HepG2 (cell line): Measurements from ENCODE around the gene PCGF5. TPM values are rescaled to one million over a fixed set of nuclear protein-coding genes. Genes with fewer than 3 reads are reported as not detected.
A peak's percentile ranks its signal among the peaks of the same experiment; 100 is the strongest.

Experiments used
- AGO2 ChIP-seq: fragments of 200-400 bp; formaldehyde crosslinking; optimal IDR thresholded peaks from 2 replicates; pipeline ENCODE3; 2017; ENCODE audit warnings: mild to moderate bottlenecking, low read depth, low read length, moderate library complexity
- AKAP8 ChIP-seq: sonication (generic); formaldehyde crosslinking; IDR thresholded peaks from 2 replicates; pipeline ENCODE4 v1.5.1; 2020; ENCODE audit warnings: mild to moderate bottlenecking, missing genetic modification reagents
- ARNT ChIP-seq: fragments of 450-650 bp; IDR thresholded peaks from 2 replicates; pipeline ENCODE4 v1.6.1; 2017
- FOSL1 ChIP-seq: sonication (generic); formaldehyde crosslinking; IDR thresholded peaks from 2 replicates; pipeline ENCODE4 v1.9.0; 2021; ENCODE audit warnings: missing genetic modification reagents, borderline replicate concordance
- HNRNPK ChIP-seq: fragments of 200-400 bp; formaldehyde crosslinking; IDR thresholded peaks from 2 replicates; pipeline ENCODE4 v1.6.1; 2018; ENCODE audit warnings: low read length, low read depth, moderate library complexity, mild to moderate bottlenecking; ENCODE audit not compliant: poor library complexity, severe bottlenecking
- HOXA5 ChIP-seq: sonication (generic); formaldehyde crosslinking; IDR thresholded peaks from 2 replicates; pipeline ENCODE4 v1.4.0; 2020; ENCODE audit warnings: missing genetic modification reagents
- IRF9 ChIP-seq: sonication (generic); formaldehyde crosslinking; IDR thresholded peaks from 2 replicates; pipeline ENCODE4 v1.8.0; 2022; ENCODE audit warnings: missing genetic modification reagents, mild to moderate bottlenecking, borderline replicate concordance
- MBNL3 ChIP-seq: fragments of 250-450 bp; sonication (Bioruptor Pico); conservative IDR thresholded peaks from 2 replicates; pipeline ENCODE4 v1.8.0; 2022; ENCODE audit warnings: mild to moderate bottlenecking, inconsistent platforms
- MEIS2 ChIP-seq: sonication (generic); formaldehyde crosslinking; IDR thresholded peaks from 2 replicates; pipeline ENCODE4 v1.9.0; 2021; ENCODE audit warnings: mild to moderate bottlenecking, missing genetic modification reagents
- MXI1 ChIP-seq: IDR thresholded peaks from 3 replicates; pipeline ENCODE4 v1.6.1; 2012; ENCODE audit warnings: low read depth, low read length, inconsistent platforms, borderline replicate concordance
- NFRKB ChIP-seq: fragments of 450-650 bp; IDR thresholded peaks from 2 replicates; pipeline ENCODE4 v1.6.1; 2017
- SMAD3 ChIP-seq: sonication (generic); formaldehyde crosslinking; IDR thresholded peaks from 2 replicates; pipeline ENCODE4 v1.4.0; 2020; ENCODE audit warnings: missing genetic modification reagents
- SNAPC2 ChIP-seq: sonication (generic); formaldehyde crosslinking; IDR thresholded peaks from 2 replicates; pipeline ENCODE4 v1.8.1; 2022; ENCODE audit warnings: mild to moderate bottlenecking, missing genetic modification reagents
- TCF12 ChIP-seq, 2 experiments: fragments of 450-650 bp in 1 of 2; sonication (generic) in 1 of 2; formaldehyde crosslinking in 1 of 2; IDR thresholded peaks; 2 replicates each; pipeline versions ENCODE4 v1.6.1 to v1.8.0; 2017 to 2022; ENCODE audit warnings: antibody characterized with exemption in 1 of 2, mild to moderate bottlenecking in 1 of 2, missing genetic modification reagents in 1 of 2, moderate library complexity in 1 of 2
- THAP11 ChIP-seq: IDR thresholded peaks from 2 replicates; pipeline ENCODE4 v1.6.1; 2016; ENCODE audit warnings: missing biosample characterization, missing genetic modification reagents
- ZFP90 ChIP-seq: sonication (generic); formaldehyde crosslinking; IDR thresholded peaks from 2 replicates; pipeline ENCODE4 v1.8.0; 2022; ENCODE audit warnings: missing genetic modification reagents, mild to moderate bottlenecking, inconsistent platforms, borderline replicate concordance
- ZFP91 ChIP-seq: sonication (generic); formaldehyde crosslinking; IDR thresholded peaks from 2 replicates; pipeline ENCODE4 v1.9.0; 2022; ENCODE audit warnings: missing genetic modification reagents, mild to moderate bottlenecking, borderline replicate concordance
- ZNF180 ChIP-seq: sonication (generic); formaldehyde crosslinking; IDR thresholded peaks from 2 replicates; pipeline ENCODE4 v1.4.0; 2020; ENCODE audit warnings: low read depth, missing genetic modification reagents, borderline replicate concordance
- ZNF354B ChIP-seq: sonication (generic); formaldehyde crosslinking; IDR thresholded peaks from 2 replicates; pipeline ENCODE4 v1.8.0; 2022; ENCODE audit warnings: mild to moderate bottlenecking, missing genetic modification reagents
- ZNF510 ChIP-seq: sonication (generic); formaldehyde crosslinking; IDR thresholded peaks from 2 replicates; pipeline ENCODE4 v1.4.0; 2020; ENCODE audit warnings: low read depth, mild to moderate bottlenecking, missing genetic modification reagents
- ZNF556 ChIP-seq: sonication (generic); formaldehyde crosslinking; IDR thresholded peaks from 2 replicates; pipeline ENCODE4 v1.4.0; 2020; ENCODE audit warnings: mild to moderate bottlenecking, missing genetic modification reagents, borderline replicate concordance
- ZNF746 ChIP-seq: sonication (generic); formaldehyde crosslinking; IDR thresholded peaks from 2 replicates; pipeline ENCODE4 v1.8.0; 2022; ENCODE audit warnings: mild to moderate bottlenecking, missing genetic modification reagents
- ZNF747 ChIP-seq: sonication (generic); formaldehyde crosslinking; IDR thresholded peaks from 2 replicates; pipeline ENCODE4 v1.8.1; 2023; ENCODE audit warnings: missing genetic modification reagents, mild to moderate bottlenecking, borderline replicate concordance
- ZNF770 ChIP-seq: sonication (generic); formaldehyde crosslinking; IDR thresholded peaks from 2 replicates; pipeline ENCODE4 v1.5.0; 2020; ENCODE audit warnings: mild to moderate bottlenecking, missing genetic modification reagents
- polyA plus RNA-seq, 8 experiments: library from polyadenylated mRNA; depleted of rRNA in 3 of 8; stranded (reverse) in 7 of 8; unstranded in 1 of 8; fragments of >200 nt; fragmentation: Illumina TruSeq in 4 of 8; extraction: Trizol in 4 of 8; gene quantifications; 2 replicates each; pipeline versions ENCODE4 v1.2.1 to v1.2.3, GENCODE V29; 2011 to 2016; ENCODE audit warnings: low read depth in 4 of 8, missing spikeins in 1 of 8, mixed read lengths in 1 of 8; ENCODE audit not compliant: insufficient read depth in 1 of 8
- total RNA-seq, 5 experiments: library from RNA; depleted of rRNA; stranded (reverse); fragments of >200 nt; fragmentation: Illumina TruSeq; extraction: Trizol; gene quantifications; 2 replicates each; pipeline ENCODE4 v1.2.3, GENCODE V29; 2016; ENCODE audit warnings: low read depth in 1 of 5
- TF ChIP-seq, protein P1 (sequence below): sonication (generic); formaldehyde crosslinking; IDR thresholded peaks from 2 replicates; pipeline ENCODE4 v1.4.0; 2020; ENCODE audit warnings: missing genetic modification reagents

The PCGF5 gene
- total and polyA plus RNA-seq, 2 of the 13 experiments (the other 11 are each of a cell fraction or from before 2014, with no cell fraction given): 61.3 to 138 TPM

GRCh38 chr10:91220954-91221675, 652 bp downstream of the PCGF5 start (continued):
- TF ChIP-seq HNRNPK (no peak), AKAP8 (CRISPR knock-in tag) (no peak), ZNF510 (CRISPR knock-in tag) (no peak), ZNF746 (CRISPR knock-in tag) (no peak), IRF9 (no peak), MXI1 (no peak), ZFP91 (CRISPR knock-in tag) (no peak), MBNL3 (CRISPR knock-in tag) (no peak), ZNF747 (no peak), ARNT (no peak), SNAPC2 (CRISPR knock-in tag) (no peak), NFRKB (no peak), SMAD3 (CRISPR knock-in tag) (0 out of 2 replicates have a peak, but pooled peaks have one; percentile 31), TCF12 (IDR thresholded peaks at IDR 0.05) (no peak), TCF12 (CRISPR knock-in tag; IDR thresholded peaks at IDR 0.05) (0 out of 2 replicates have a peak, but pooled peaks have one; percentile 10), ZNF556 (CRISPR knock-in tag) (no peak), HOXA5 (CRISPR knock-in tag) (no peak), FOSL1 (CRISPR knock-in tag) (no peak), MEIS2 (no peak), AGO2 (peak; percentile 66), ZNF180 (CRISPR knock-in tag) (no peak), THAP11 (CRISPR knock-in tag) (no peak), ZFP90 (CRISPR knock-in tag) (no peak), ZNF354B (CRISPR knock-in tag) (no peak), ZNF770 (CRISPR knock-in tag) (0 out of 2 replicates have a peak, but pooled peaks have one; percentile 29)
- TF ChIP-seq, protein P1, sequence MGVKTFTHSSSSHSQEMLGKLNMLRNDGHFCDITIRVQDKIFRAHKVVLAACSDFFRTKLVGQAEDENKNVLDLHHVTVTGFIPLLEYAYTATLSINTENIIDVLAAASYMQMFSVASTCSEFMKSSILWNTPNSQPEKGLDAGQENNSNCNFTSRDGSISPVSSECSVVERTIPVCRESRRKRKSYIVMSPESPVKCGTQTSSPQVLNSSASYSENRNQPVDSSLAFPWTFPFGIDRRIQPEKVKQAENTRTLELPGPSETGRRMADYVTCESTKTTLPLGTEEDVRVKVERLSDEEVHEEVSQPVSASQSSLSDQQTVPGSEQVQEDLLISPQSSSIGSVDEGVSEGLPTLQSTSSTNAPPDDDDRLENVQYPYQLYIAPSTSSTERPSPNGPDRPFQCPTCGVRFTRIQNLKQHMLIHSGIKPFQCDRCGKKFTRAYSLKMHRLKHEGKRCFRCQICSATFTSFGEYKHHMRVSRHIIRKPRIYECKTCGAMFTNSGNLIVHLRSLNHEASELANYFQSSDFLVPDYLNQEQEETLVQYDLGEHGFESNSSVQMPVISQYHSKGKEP (CRISPR knock-in tag): no peak
